Activated T-helper 1 cell treated with anti-CD3 and anti-CD28 coated beads, Interleukin-2, amount 50 U/mL, for 16 hours (primary cell): ENCODE results near the gene XNDC1N.
"Not testable (repeated sequence)": the region's sequence is repeated elsewhere in the genome, so short reads cannot be mapped to it uniquely, and the experiment has no call there.

Source experiments
- DNase-seq, 2 donors: peaks; one replicate each; pipeline ENCODE4 v3.0.0-alpha.2; 2020; ENCODE audit warnings: low read depth in 1 of 2, low spot score in 1 of 2

The XNDC1N gene

DNA sequence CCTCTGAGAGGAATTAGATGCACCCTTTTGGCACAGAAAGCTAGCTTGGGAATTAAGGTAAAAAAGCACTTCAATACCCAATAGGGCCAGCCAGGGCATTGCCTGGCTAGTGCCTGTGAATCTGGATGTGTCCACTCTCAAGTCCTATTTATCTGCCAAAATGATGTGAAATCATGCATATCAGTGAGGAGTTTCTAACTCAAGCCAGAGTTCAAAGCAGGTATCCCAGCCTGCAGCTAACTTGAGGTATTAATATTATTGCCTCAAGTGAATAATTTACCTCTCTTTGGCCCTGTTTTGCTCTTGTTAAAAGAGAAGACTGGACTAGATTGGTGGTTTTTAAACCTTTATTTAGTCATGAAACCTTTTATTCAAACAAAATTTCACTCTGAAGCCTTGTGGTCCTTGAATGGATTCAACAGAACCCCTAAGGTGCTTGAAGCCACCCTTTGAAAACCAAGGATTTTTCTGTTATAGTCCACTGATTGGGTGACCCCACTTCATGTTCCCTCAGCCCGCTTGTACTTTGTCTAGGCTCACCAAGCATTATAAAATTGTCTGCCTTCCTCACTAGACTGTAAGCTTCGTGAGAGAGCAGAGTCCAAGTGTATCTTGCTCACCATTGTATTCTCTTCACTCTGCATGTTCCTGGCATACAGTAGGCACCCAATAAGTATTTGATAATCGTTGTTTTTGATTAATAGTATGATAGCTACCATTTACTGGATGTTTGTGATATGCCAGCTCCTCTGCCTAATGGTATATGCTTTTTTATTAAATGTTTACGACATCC, 4.9 kb upstream of the XNDC1N start:
- no peak for DNase-seq

DNA sequence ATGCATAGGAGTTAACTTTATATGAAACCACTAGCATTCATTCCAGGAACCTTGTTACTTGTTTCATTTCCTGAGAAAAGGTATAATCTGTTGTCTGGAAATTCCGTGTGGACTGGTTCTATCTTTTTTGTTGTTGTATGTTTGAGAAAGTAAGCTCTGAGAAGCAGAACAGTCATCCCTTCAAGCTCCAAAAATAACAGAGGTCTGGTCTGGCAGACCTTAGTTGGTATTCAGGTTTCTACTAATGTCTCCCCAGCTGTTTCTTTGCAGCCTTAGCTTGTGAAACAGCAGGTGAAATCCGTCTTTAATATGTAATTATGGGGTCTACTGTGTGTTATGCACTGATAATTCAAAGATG, 2.8 kb upstream of the XNDC1N start:
- DNase-seq: no peak

DNA sequence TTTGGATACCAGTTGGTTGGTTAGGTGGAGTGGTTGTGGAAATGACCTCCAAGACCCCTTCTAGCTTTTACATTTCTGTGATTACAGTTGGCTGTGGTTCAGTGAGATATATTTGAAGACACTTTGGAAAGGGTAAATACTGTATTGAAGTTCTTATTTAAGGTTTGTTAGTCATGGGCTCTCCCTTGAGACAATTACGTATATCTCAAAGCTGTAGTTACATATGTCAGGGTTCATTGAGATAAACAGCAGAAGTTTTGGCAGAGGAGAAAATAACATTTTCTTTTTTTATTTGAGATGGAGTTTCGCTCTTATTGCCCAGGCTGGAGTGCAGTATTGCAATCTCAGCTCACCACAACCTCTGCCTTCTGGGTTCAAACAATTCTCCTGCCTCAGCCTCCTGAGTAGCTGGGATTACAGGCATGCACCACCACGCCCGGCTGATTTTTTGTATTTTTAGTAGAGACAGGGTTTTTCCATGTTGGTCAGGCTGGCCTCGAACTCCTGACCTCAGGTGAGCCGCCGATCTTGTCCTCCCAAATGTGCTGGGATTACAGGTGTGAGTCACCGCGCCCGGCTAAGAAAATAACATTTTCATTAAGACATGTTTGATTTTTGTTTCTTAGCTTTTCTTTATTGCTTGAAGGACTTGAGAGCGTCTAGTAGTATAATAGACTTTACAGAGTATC, 2.3 kb upstream of the XNDC1N start:
- DNase-seq: no peak

DNA sequence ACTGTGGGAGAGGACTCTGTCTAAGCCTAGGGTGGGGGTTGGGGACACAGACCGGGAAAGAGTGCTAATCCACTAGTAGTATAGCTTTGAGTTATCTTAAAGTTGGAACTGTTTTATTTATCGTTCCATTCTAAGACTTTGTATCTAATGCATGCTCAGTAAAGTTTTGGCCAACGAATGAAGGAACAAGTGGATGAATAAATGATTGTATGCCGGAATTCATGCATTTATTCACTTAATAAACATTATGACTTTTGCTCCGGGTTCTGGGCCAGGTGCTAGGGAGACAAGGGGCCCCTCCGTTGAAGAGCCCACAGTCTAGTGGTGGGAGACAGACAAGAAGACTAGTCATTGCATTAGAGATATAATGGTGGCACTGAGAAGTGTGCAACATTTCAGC, 1.1 kb upstream of the XNDC1N start:
- no peak for DNase-seq

DNA sequence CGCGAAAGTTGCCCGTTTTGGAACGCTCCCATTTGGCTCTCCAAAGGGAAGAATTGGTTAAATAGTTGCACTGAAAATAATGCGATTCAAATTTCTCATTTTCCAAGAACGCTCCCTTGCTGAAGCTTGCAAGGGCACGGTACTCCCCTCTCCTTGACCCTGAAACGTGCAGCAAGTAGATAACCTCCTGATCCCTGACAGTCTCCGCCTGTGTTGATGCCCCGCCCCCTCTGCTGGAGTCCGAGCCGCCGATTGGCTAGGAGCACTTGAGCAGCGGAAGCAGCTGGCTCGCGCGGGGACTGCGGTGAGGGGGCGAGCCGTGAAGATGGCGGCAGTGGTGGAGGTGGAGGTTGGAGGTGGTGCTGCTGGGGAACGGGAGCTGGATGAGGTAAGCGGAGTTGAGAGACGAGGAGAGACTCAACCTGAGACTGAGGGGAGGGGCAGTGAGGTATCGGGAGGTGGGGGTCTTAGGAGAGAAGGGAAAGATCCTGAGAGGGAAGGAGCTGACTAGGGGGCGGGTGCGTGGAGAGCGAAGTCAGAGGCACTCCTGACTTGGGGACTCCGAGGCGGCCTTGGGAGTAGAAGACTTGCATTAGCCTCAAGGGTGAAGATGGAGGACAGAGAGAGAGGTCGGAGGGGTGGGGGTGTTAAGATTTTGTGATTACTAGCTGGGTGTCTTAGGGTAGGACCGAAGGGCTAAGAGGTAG, 496 bp upstream of the XNDC1N start, which contains the start of gene RNF121:
TSS of gene RNF121 (plus strand) at position 310 of the 707 bp plus-strand sequence. CDS start at position 326, 16 bp downstream.
- peak; percentile 94 for DNase-seq

DNA sequence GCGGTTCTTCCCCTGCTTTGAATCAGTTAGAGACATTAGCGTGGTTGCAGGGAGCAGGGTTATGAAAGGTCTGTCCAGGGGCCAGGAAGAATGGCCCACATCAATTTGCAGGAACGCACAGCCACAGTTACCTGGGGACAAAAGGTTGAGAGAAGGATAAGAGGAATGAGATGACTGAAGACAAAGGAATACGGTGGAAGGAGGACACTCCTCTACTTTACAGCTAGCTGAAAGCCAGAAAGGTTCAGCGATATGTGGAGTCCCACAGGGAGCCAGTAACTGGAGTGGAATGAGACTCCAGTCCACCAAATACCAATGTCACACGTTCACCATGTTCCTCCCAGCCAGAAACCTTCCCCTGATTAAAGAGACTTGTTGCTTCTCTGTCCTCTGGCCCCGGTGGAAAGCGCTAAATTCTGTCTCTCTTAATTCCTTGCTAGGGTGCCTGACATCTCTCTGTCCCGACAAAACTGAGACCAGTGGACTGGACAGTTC, 10.7 kb downstream of the XNDC1N start:
- no peak for DNase-seq

DNA sequence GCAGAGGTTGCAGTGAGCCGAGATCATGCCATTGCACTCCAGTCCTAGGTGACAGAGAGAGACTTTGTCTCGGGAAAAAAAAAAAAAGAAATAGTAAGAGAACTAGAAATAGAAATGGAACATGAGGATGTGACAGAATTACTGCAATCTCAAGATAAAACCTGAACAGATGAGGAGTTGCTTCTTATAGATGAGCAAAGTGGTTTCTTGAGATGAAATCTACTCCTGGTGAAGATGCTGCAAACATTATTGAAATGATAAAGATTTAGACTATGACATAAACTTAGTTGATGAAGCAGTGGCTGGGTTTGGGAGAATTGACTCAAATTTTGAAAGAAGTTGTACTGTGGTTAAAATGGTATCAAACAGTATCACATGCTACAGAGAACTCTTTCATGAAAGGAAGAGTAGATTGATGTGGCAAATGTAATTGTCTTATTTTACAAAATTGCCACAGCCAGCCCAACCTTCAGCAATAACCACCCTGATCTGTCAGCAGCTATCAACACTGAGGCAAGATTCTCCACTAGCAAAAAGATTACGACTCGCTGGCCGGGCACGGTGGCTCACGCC, 13.7 kb downstream of the XNDC1N start:
- no peak for DNase-seq

DNA sequence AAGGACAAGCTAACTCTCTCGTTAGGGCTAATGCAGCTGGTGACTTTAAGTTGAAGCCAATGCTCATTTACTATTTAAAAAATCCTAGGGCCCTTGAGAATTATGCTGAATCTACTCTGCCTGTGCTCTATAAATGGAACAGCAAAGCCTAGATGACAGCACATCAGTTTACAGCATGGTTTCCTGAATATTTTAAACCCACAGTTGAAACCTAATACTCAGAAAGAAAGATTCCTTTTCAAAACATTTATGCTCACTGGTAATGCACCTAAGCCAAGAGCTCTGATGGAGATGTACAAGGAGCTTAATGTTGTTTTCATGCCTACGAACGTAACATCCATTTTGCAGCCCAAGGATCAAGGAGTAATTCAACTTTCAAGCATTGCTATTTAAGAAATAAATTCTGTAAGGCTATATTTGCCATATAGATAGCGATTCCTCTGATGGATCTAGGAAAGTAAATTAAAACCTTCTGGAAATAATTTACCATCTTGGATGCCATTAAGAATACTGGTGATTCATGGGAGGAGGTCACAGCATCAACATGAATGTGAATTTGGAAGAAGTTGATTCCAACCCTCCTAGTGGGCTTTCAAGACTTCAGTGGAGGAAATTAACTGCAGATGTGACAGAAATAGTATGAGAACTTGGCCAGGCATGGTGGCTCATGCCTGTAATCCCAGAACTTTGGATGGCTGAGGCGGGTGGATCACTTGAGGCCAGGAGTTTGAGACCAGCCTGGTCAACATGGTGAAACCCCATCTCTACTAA, 14.5 kb downstream of the XNDC1N start:
- DNase-seq: no peak

DNA sequence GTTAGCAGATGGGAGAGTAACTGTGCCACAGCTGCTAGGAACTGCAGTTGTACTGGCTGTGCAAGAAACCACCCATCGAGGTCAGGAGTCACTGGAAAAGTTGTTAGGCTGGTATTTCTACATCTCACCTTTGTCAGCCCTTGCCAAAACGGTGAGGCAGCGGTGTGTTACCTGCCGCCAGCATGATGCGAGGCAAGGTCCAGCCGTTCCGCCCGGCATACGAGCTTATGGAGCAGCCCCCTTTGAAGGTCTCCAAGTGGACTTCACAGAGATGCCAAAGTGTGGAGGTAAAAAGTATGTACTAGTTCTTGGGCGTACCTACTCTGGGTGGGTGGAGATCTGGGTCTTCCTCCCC, 16.4 kb downstream of the XNDC1N start:
- not testable (repeated sequence) for DNase-seq

DNA sequence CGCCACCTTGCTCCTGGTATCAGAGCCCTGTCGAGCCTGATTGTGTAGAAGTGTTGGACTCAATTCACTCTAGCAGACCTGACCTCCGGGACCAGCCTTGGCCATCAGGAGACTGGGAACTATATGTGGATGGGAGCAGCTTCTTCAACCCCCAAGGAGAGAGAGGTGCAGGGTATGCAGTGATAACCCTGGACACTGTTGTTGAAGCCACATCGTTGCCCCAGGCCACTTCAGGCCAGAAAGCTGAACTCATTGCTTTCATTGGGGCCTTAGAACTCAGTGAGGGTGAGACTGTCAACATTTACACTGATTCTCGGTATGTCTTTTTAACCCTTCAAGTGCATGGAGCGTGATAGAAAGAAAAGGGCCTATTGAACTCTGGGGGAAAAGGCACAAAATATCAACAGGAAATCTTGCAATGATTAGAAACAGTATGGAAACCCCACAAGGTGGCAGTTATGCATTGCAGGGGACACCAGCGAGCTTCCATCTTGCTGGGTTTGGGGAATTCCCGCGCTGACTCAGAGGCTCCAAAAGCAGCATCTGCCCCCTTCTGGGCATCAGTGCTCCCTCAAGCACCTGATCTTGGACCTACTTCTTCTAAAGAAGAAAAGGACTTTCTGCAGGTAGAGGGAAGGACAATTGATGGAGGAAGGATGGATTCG, 16.9 kb downstream of the XNDC1N start:
- peak in 1 of 2 donors; percentile 32 for DNase-seq

DNA sequence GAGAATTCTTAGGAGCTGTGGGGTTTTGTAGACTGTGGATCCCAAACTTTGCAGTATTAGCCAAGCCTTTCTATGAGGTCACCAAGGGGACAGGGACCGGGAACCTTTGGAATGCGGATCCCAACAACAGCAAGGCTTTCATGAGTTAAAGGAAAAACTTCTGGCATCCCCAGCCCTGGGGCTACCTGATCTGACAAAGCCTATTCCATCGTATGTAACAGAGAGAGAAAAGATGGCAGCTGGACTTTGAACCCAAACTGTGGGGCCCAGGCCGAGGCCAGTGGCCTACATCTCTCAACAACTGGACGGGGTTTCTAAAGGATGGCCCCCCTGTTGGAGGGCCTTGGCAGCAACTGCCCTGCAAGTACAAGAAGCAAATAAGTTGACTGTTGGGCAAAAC, 17.6 kb downstream of the XNDC1N start:
- not testable (repeated sequence) for DNase-seq

DNA sequence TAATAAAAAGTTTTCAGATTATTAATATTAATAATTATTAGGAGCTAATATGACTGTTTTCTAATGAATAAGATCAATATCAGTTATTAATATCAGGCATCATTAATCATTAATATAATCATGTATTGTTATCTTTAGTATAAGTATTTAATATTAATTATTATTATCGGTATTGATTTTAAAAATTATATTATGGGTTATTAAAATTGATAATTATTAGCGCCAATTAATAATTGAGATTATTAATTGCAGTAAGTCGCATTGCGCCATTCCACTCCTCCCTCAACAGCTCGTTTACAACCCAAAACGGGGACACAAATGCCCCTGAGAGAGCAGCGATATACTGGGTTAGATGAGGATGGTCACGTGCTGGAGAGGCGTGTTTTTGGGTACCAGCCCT, 20.2 kb downstream of the XNDC1N start:
- no peak for DNase-seq

DNA sequence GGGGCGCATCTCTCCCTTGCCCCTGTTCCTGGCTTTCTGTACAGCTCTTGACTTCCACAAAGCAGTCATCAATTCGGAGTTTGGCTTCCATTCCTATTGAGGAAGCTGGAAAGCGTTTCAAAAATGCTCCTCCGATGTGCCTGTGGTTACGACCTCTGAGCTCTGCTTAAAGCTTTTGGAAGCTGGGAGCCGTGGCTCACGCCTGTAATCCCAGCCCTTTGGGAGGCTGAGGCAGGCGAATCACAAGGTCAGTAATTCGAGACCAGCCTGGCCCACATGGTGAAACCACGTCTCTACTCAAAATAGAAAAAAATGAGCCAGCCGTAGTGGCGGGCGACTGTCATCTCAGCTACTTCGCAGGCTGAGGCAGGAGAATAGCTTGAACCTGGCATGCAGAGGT, 27.3 kb downstream of the XNDC1N start:
- not testable (repeated sequence) for DNase-seq

DNA sequence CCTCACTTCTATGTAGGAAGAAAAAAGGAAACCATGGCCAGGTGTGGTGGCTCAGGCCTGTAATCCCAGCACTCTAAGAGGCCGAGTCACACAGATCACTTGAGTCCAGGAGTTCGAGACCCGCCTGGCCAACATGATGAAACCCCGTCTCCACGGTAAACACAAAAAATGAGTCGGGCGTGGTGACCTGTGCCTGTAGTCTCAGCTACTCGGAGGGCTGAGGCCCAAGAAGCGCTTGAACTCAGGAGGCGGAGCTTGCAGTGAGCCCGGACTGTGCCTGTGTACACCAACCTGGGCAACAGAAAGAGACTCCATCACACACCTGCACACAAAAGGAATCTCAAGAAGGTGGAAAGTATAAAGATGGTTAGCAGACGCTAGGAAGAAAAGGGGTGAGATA, 32.4 kb downstream of the XNDC1N start:
- no peak for DNase-seq

DNA sequence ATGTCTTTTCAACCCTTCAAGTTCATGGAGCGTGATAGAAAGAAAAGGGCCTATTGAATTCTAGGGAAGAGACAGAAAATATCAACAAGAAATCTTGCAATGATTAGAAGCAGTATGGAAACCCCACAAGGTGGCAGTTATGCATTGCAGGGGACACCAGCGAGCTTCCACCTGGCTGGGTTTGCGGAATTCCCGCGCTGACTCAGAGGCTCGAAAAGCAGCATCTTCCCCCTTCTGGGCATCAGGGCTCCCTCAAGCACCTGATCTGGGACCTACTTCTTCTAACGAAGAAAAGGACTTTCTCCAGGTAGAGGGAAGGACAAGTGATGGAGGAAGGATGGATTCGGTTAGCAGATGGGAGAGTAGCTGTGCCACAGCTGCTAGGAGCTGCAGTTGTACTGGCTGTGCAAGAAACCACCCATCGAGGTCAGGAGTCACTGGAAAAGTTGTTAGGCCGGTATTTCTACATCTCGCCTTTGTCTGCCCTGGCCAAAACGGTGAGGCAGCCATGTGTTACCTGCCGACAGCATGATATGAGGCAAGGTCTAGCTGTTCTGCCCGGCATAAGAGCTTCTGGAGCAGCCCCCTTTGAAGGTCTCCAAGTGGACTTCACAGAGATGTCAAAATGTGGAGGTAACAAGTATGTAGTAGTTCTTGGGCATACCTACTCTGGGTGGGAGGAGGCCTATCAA, 39.1 kb downstream of the XNDC1N start:
- not testable (repeated sequence) for DNase-seq

DNA sequence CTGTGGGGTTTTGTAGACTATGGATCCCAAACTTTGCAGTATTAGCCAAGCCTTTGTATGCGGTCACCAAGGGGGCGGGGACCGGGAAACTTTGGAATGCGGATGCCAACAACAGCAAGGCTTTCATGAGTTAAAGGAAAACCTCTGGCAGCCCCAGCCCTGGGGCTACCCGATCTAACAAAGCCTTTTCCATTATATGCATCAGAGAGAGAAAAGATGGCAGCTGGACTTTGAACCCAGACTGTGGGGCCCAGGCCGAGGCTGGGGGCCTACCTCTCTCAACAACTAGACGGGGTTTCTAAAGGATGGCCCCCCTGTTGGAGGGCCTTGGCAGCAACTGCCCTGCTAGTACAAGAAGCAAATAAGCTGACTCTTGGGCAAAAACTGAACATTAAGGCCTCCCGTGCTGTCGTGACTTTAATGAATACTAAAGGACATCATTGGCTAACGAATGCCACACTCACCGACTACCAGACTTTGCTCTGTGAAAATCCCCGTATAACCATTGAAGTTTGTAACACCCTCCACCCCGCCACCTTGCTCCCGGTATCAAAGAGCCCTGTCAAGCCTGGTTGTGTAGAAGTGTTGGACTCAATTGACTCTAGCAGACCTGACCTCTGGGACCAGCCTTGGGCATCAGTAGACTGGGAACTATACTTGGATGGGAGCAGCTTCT, 39.9 kb downstream of the XNDC1N start:
- not testable (repeated sequence) for DNase-seq

DNA sequence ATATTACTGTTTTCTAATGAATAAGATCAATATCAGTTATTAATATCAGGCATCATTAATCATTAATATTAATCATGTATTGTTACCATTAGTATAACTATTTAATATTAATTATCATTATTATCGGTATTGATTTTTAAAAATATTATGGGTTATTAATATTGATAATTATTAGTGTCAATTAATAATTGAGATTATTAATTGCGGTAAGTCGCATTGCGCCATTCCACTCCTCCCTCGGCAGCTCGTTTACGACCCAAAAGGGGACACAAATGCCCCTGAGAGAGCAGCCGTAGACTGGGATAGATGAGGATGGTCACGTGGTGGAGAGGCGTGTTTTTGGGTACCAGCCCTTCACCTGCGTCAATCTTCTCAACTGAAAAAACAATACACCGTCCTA, 42.6 kb downstream of the XNDC1N start:
- DNase-seq: not testable (repeated sequence)
